ENCODE measurements around the gene LAMA3. TPM values are rescaled to one million over a fixed set of nuclear protein-coding genes. Genes with fewer than 3 reads are reported as not detected.

The LAMA3 gene
- polyA plus RNA-seq, 1 experiment: 0.32 TPM

DNA sequence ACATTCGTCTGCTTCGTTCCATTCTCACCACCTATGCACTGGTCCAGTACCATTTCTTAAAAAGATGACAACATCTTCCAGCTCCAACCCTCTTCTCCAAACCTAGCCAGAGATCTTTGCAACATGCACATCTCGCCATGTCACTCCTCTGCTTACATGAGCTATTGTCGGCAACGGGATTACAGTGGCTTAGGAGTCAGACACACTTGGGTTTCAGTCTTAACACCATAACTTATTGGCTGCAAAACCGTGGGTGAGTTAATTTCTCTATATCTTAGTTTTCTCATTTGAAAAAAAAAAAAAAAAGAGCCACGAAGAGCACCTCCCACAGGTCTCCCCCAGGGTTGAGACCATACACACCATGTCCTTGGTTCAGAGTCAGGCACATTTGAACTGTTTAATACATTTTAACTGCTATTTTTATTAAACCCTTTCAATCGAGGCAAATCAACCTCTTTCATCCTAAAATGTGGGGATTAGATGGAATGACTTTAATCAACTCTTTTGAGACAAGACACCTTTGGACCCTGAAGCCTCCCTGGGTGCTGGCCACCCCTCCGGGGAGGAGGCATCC lies 27.4 kb upstream of the LAMA3 start:
- TF ChIP-seq, protein P1, sequence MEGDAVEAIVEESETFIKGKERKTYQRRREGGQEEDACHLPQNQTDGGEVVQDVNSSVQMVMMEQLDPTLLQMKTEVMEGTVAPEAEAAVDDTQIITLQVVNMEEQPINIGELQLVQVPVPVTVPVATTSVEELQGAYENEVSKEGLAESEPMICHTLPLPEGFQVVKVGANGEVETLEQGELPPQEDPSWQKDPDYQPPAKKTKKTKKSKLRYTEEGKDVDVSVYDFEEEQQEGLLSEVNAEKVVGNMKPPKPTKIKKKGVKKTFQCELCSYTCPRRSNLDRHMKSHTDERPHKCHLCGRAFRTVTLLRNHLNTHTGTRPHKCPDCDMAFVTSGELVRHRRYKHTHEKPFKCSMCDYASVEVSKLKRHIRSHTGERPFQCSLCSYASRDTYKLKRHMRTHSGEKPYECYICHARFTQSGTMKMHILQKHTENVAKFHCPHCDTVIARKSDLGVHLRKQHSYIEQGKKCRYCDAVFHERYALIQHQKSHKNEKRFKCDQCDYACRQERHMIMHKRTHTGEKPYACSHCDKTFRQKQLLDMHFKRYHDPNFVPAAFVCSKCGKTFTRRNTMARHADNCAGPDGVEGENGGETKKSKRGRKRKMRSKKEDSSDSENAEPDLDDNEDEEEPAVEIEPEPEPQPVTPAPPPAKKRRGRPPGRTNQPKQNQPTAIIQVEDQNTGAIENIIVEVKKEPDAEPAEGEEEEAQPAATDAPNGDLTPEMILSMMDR (IDR thresholded peaks at IDR 0.05; ENCODE audit: low read depth, low read length): no peak
- DNase-seq (ENCODE audit: low read depth, low spot score): no peak
- no peaks in the 10 kb centered on the region; the same call in 1 of the 2 replicates for H3K9me3 ChIP-seq (ENCODE audit: control insufficient read depth, insufficient read depth, low read length)
- CTCF ChIA-PET: no interaction called here
- peak overlapping the region; percentile 46 for H3K4me3 ChIP-seq (ENCODE audit: low read depth, low read length)
- no peak overlapping the region for H3K27ac ChIP-seq (ENCODE audit: low read depth, low read length)
- POLR2A ChIA-PET: no interaction called here
- peaks cover 56% of the 10 kb centered on the region for H3K27me3 ChIP-seq (ENCODE audit: control insufficient read depth, insufficient read depth, low read length)

DNA sequence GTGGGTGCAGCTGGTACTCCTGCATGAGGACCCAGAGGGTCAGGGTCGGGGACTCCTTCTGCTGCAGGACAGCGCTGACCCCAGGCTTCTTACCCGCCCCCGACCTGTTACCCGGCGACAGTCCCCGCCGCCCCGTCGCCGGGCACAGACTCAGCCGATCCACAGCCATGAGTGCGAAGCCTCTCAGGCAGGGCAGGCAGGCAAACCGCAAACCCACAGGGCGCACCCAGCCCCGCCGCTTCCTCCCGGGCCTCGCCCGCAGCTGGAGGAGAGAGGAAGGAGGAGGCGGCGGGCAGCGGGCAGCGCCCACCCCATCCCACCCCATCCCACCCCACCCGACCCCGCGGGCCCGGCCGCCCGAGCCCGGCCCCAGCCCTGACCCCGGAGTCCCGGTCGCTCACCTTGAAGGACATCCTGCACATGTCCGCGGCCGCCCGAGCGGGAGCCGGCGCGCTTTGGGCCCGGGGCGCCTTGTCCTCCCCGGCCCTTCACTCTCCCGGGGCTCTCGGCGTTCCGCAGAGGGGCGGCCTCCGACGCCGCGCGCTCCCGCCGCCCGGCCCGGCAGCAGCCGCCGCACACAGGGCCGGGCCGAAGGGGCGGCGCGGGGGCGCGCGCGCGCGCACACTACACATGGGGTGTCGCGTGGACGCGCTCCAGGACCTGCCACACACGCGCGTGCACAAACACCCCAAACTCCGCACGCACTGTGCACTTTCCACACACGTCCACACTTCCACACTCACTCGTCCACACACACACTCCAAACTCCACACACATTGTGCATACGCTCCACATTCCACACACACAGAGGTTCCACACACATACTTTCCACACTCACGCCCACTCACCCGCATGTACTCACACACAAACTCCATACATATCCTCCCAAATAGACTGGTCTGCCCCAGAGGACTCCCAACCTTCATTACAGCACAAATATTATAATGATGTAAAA lies 26.7 kb upstream of the LAMA3 start, which contains the start of gene ANKRD29:
Gene ANKRD29 (minus strand): TSS at position 603 of the 955 bp plus-strand sequence. CDS start 181 bp downstream, at position 422.
- POLR2A ChIA-PET: no interaction called here
- CTCF ChIA-PET: no interaction called here
- Histone ChIP-seq H3K27ac (ENCODE audit: low read depth, low read length) (no peak within 1 kb of the TSS), H3K9me3 (ENCODE audit: control insufficient read depth, insufficient read depth, low read length) (no peaks in the 10 kb centered on the region; the same call in 1 of the 2 replicates), H3K27me3 (ENCODE audit: control insufficient read depth, insufficient read depth, low read length) (peaks cover 54% of the 10 kb centered on the region), H3K4me3 (ENCODE audit: low read depth, low read length) (peak within 1 kb of the TSS; percentile 46)
- TF ChIP-seq, protein P1 (IDR thresholded peaks at IDR 0.05; ENCODE audit: low read depth, low read length): no peak
- DNase-seq (ENCODE audit: low read depth, low spot score): no peak

DNA sequence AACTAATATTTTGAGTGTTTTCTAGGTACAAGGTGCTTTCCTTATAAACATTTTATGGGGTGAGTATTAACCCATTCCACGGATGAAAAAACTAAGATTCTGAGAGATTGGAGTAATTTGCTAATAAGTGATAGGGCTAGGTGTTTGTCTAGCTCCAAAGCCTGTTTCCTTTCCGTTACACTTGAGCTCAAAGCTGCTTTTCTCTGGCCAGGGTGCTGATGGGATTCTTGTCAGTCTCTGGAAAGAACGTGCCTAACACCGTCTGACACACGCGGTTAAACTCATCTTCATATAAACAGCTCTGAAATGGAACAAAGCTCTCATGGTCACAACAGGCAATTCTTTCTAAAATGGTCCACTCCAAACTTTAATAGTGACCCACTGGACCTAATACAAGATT lies 24.6 kb upstream of the LAMA3 start:
- Histone ChIP-seq H3K4me3 (ENCODE audit: low read depth, low read length) (no peak overlapping the region), H3K9me3 (ENCODE audit: control insufficient read depth, insufficient read depth, low read length) (no peaks in the 10 kb centered on the region; the same call in 1 of the 2 replicates), H3K27ac (ENCODE audit: low read depth, low read length) (no peak overlapping the region), H3K27me3 (ENCODE audit: control insufficient read depth, insufficient read depth, low read length) (peaks cover 58% of the 10 kb centered on the region)
- ChIA-PET CTCF (interaction anchor here (1.4 kb wide), 1 partner anchor 38 kb away, joined by 3 read pairs; no protein-coding TSS in a partner anchor), POLR2A (no interaction called here)
- TF ChIP-seq, protein P1 (IDR thresholded peaks at IDR 0.05; ENCODE audit: low read depth, low read length): no peak
- DNase-seq (ENCODE audit: low read depth, low spot score): no peak

DNA sequence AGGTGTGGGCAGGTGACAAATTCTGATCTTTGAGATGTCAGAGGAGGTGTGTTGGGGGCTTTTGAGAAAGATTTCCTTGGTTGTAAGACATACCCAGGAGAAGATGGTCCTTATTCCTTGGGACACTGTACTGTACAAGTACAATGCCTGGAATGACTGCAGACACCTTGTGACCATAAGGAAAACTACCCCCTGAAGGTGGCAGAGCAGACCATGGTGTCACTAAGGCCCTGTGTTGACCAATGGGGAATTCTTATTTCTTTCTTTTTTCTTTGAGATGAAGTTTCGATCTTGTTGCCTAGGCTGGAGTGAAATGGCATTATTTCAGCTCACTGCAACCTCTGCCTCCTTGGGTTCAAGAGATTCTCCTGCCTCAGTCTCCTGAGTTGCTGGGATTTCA lies 22.1 kb upstream of the LAMA3 start:
- TF ChIP-seq, protein P1 (IDR thresholded peaks at IDR 0.05; ENCODE audit: low read depth, low read length): no peak
- no peak for DNase-seq (ENCODE audit: low read depth, low spot score)
- peaks cover 51% of the 10 kb centered on the region for H3K27me3 ChIP-seq (ENCODE audit: control insufficient read depth, insufficient read depth, low read length)
- no peak overlapping the region for H3K4me3 ChIP-seq (ENCODE audit: low read depth, low read length)
- POLR2A ChIA-PET: no interaction called here
- H3K27ac ChIP-seq (ENCODE audit: low read depth, low read length): no peak overlapping the region
- H3K9me3 ChIP-seq (ENCODE audit: control insufficient read depth, insufficient read depth, low read length): no peaks in the 10 kb centered on the region; the same call in 1 of the 2 replicates
- CTCF ChIA-PET: no interaction called here

DNA sequence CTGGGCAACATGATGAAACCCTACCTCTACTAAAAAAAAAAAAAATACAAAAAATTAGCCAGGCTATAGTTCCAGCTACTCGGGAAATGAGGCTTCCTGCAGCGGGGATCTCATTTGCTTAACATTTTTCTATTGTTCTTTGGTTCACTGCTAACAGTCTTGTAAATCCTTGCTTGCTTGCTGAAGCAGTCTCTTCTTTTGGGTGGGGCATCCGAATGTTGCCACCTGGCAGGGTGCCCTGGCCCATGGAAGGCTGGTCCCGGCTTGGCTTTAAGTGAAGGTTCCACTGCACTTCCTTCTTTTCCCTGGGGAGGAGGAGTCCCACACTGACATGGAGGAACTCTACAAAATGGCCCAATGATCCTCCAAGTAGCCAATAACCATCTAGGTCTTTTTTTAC lies 20.5 kb upstream of the LAMA3 start:
- CTCF ChIA-PET: no interaction called here
- TF ChIP-seq, protein P1 (IDR thresholded peaks at IDR 0.05; ENCODE audit: low read depth, low read length): no peak
- Histone ChIP-seq H3K27ac (ENCODE audit: low read depth, low read length) (no peak overlapping the region), H3K4me3 (ENCODE audit: low read depth, low read length) (no peak overlapping the region), H3K27me3 (ENCODE audit: control insufficient read depth, insufficient read depth, low read length) (peaks cover 47% of the 10 kb centered on the region), H3K9me3 (ENCODE audit: control insufficient read depth, insufficient read depth, low read length) (no peaks in the 10 kb centered on the region)
- DNase-seq (ENCODE audit: low read depth, low spot score): no peak
- POLR2A ChIA-PET: no interaction called here

Measured in AG04450 (cell line).